GM23338 (cell line): ENCODE data around the gene PTGR2. TPM values are rescaled to one million over a fixed set of nuclear protein-coding genes. Genes with fewer than 3 reads are reported as not detected.

ENCODE experiments used
- ATAC-seq: fragments of 200-7000 bp; cut with Tn5 transposase; 3 replicates; pipeline ENCODE4 v1.9.1; 2020
- DNase-seq: peaks from one replicate; pipeline ENCODE4 v3.0.0-alpha.2; 2015; ENCODE audit warnings: low spot score
- H2AFZ ChIP-seq: fragments of 200-600 bp; sonication (generic); 2 replicates; pipeline ENCODE4 v1.8.0; 2016; ENCODE audit warnings: antibody characterized with exemption, mild to moderate bottlenecking, moderate library complexity
- H3F3A ChIP-seq: fragments of 200-600 bp; sonication (generic); replicated peaks from 2 replicates; pipeline ENCODE4 v1.8.0; 2017; ENCODE audit warnings: antibody characterized with exemption, mixed run types, low read depth
- H3K27ac ChIP-seq: fragments of 200-600 bp; sonication (generic); 2 replicates; pipeline ENCODE4 v1.6.1; 2016; ENCODE audit warnings: low read depth
- H3K27me3 ChIP-seq: fragments of 200-600 bp; sonication (generic); 2 replicates; pipeline ENCODE4 v1.8.0; 2016; ENCODE audit warnings: mild to moderate bottlenecking, mixed run types, moderate library complexity; ENCODE audit not compliant: insufficient read depth
- H3K36me3 ChIP-seq: fragments of 200-600 bp; sonication (generic); 2 replicates; pipeline ENCODE4 v1.8.0; 2016; ENCODE audit warnings: mild to moderate bottlenecking; ENCODE audit not compliant: insufficient read depth
- H3K4me1 ChIP-seq: fragments of 200-600 bp; sonication (generic); 2 replicates; pipeline ENCODE4 v1.8.0; 2016; ENCODE audit warnings: mild to moderate bottlenecking, moderate library complexity; ENCODE audit not compliant: insufficient read depth
- H3K4me2 ChIP-seq: fragments of 200-600 bp; sonication (generic); 2 replicates; pipeline ENCODE4 v1.7.1; 2017; ENCODE audit warnings: mixed run types
- H3K4me3 ChIP-seq: fragments of 200-600 bp; sonication (generic); 2 replicates; pipeline ENCODE4 v1.6.1; 2016; ENCODE audit warnings: mixed run types
- H3K79me2 ChIP-seq: fragments of 200-600 bp; sonication (generic); replicated peaks from 2 replicates; pipeline ENCODE4 v1.8.0; 2017; ENCODE audit warnings: mild to moderate bottlenecking; ENCODE audit not compliant: insufficient read depth
- H3K9me2 ChIP-seq: fragments of 200-600 bp; sonication (generic); 2 replicates; pipeline ENCODE4 v1.8.0; 2017; ENCODE audit not compliant: insufficient read depth
- H4K20me1 ChIP-seq: fragments of 200-600 bp; sonication (generic); replicated peaks from 2 replicates; pipeline ENCODE4 v1.8.0; 2017; ENCODE audit warnings: mild to moderate bottlenecking; ENCODE audit not compliant: insufficient read depth
- H3K27ac Mint-ChIP-seq: 2 replicates; pipeline ENCODE4 v1.8.0; 2020; ENCODE audit warnings: inconsistent platforms, mild to moderate bottlenecking, moderate library complexity, mixed read lengths
- H3K27me3 Mint-ChIP-seq: 3 replicates; pipeline ENCODE4 v1.8.0; 2022; ENCODE audit warnings: low read depth, mild to moderate bottlenecking, moderate library complexity, mixed read lengths, inconsistent platforms; ENCODE audit not compliant: insufficient read depth, poor library complexity
- H3K36me3 Mint-ChIP-seq: 3 replicates; pipeline ENCODE4 v1.8.0; 2021; ENCODE audit warnings: low read depth, mild to moderate bottlenecking, inconsistent platforms, moderate library complexity, mixed read lengths
- H3K4me1 Mint-ChIP-seq: 3 replicates; pipeline ENCODE4 v1.8.0; 2020; ENCODE audit warnings: mild to moderate bottlenecking, inconsistent platforms, mixed read lengths
- H3K4me3 Mint-ChIP-seq: 3 replicates; pipeline ENCODE4 v1.8.0; 2021; ENCODE audit warnings: moderate library complexity, mild to moderate bottlenecking, inconsistent platforms, mixed read lengths
- H3K9me3 Mint-ChIP-seq: 3 replicates; pipeline ENCODE4 v1.8.0; 2020; ENCODE audit warnings: moderate library complexity, mild to moderate bottlenecking, inconsistent platforms, mixed read lengths
- EZH2 ChIP-seq: fragments of 200-600 bp; sonication (generic); IDR thresholded peaks from one replicate; pipeline ENCODE4 v1.8.0; 2017; ENCODE audit warnings: antibody characterized with exemption, mild to moderate bottlenecking, low read depth; ENCODE audit not compliant: unreplicated experiment
- EZH2phosphoT487 ChIP-seq: fragments of 200-600 bp; sonication (generic); IDR thresholded peaks from one replicate; pipeline ENCODE4 v1.8.1; 2018; ENCODE audit warnings: antibody characterized with exemption; ENCODE audit not compliant: unreplicated experiment
- JUNB ChIP-seq: IDR thresholded peaks from one replicate; pipeline ENCODE4 v1.6.1; 2016; ENCODE audit warnings: antibody characterized with exemption; ENCODE audit not compliant: unreplicated experiment
- NANOG ChIP-seq: IDR thresholded peaks from 2 replicates; pipeline ENCODE4 v1.6.1; 2016; ENCODE audit warnings: antibody characterized with exemption, borderline replicate concordance
- POLR2AphosphoS5 ChIP-seq: IDR thresholded peaks from 2 replicates; pipeline ENCODE4 v1.6.1; 2016; ENCODE audit warnings: antibody characterized with exemption, low read depth
- REST ChIP-seq: IDR thresholded peaks from one replicate; pipeline ENCODE4 v1.6.1; 2018; ENCODE audit warnings: antibody characterized with exemption; ENCODE audit not compliant: unreplicated experiment
- ZNF331 ChIP-seq: fragments of 250-450 bp; sonication (Bioruptor Pico); IDR thresholded peaks from 2 replicates; pipeline ENCODE4 v1.5.0; 2020; ENCODE audit warnings: low read depth, mild to moderate bottlenecking, moderate library complexity
- ZNF462 ChIP-seq: fragments of 250-450 bp; sonication (Bioruptor Pico); IDR thresholded peaks from 2 replicates; pipeline ENCODE4 v1.5.0; 2020; ENCODE audit warnings: mild to moderate bottlenecking, moderate library complexity
- polyA plus RNA-seq: library from polyadenylated mRNA; unstranded; fragments of >200 nt; fragmentation: Nextera tagmentation; extraction: Ambion mirVana; gene quantifications from 2 replicates; pipeline ENCODE4 v1.2.1, GENCODE V29; 2016
- total RNA-seq: library from RNA; depleted of rRNA; stranded (reverse); fragments of >200 nt; shearing (Covaris generic); gene quantifications from 2 replicates; pipeline ENCODE4 v1.2.3, GENCODE V29; 2014
- TF ChIP-seq, protein P1 (sequence below): IDR thresholded peaks from 2 replicates; pipeline ENCODE4 v1.6.1; 2016; ENCODE audit warnings: antibody characterized with exemption

Gene PTGR2
- total and polyA plus RNA-seq, 2 experiments from 2014 or later: 20.0 to 25.4 TPM

DNA sequence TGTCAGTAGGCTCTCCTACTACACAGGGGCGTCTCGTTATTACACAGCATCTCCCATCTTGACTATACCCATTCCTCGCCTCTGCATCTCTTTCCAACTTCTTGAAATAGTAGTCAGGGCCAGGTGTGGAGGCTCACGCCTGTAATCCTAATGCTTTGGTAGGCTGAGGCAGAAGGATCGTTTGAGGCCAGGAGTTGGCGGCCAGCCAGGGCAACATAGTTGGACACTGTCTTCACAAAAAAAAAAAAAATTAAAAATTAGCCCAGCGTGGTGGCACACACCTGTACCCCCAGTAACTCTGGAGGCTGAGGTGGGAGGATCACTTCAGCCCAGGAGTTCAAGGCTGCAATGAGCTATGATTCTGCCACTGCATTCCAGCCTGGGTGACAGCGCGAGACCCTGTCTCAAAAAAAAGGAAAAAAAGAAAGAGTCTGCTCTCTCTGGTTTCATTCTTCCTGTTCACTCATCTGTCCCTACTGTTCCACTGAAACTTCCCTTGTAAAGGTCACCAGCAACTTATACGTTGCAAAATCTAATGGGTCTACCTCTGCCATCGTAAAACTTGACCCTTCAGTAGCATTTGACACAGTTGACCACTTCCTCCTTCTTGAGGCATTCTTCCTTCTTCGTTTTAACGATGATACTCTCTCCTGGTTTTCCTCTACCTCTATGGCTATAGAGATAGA is 41.0 kb upstream of the PTGR2 start:
- peaks cover 5% of the 10 kb centered on the region for H3K27me3 Mint-ChIP-seq
- no peak overlapping the region for H3K27ac Mint-ChIP-seq
- Histone ChIP-seq H3K4me2 (no peak overlapping the region), H2AFZ (no peak overlapping the region), H3F3A (no peaks in the 10 kb centered on the region), H4K20me1 (no peaks in the 10 kb centered on the region), H3K27me3 (no peaks in the 10 kb centered on the region), H3K4me1 (no peaks in the 10 kb centered on the region), H3K36me3 (no peaks in the 10 kb centered on the region), H3K79me2 (no peaks in the 10 kb centered on the region), H3K27ac (no peak overlapping the region), H3K4me3 (no peak overlapping the region), H3K9me2 (no peaks in the 10 kb centered on the region)
- H3K36me3 Mint-ChIP-seq: no peaks in the 10 kb centered on the region
- H3K4me1 Mint-ChIP-seq: no peaks in the 10 kb centered on the region; the same call in 2 of the 3 replicates
- H3K9me3 Mint-ChIP-seq: no peaks in the 10 kb centered on the region
- DNase-seq (no peak), ATAC-seq (no peak)
- H3K4me3 Mint-ChIP-seq: no peak overlapping the region
- TF ChIP-seq JUNB (no peak), NANOG (no peak), ZNF462 (no peak), POLR2AphosphoS5 (no peak), ZNF331 (CRISPR knock-in tag) (no peak), EZH2 (no peak), REST (no peak), EZH2phosphoT487 (no peak)
- TF ChIP-seq, protein P1, sequence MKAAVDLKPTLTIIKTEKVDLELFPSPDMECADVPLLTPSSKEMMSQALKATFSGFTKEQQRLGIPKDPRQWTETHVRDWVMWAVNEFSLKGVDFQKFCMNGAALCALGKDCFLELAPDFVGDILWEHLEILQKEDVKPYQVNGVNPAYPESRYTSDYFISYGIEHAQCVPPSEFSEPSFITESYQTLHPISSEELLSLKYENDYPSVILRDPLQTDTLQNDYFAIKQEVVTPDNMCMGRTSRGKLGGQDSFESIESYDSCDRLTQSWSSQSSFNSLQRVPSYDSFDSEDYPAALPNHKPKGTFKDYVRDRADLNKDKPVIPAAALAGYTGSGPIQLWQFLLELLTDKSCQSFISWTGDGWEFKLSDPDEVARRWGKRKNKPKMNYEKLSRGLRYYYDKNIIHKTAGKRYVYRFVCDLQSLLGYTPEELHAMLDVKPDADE: no peak
